OCI-M1 (cell line): ENCODE measurements around the gene TNFRSF8.
"Not testable (repeated sequence)": the region's sequence is repeated elsewhere in the genome, so short reads cannot be mapped to it uniquely, and the experiment has no call there.

ENCODE experiments used
- DNase-seq: peaks from one replicate; lab custom pipeline; 2025; lab: John Stamatoyannopoulos, UW

TNFRSF8 gene

GRCh38 chr1:12063141-12064072, at the start of gene TNFRSF8:
TNFRSF8 (plus strand) TSS chr1:12063303; CDS start chr1:12063599, 296 bp downstream.
- DNase-seq: peak; percentile 74

DNA sequence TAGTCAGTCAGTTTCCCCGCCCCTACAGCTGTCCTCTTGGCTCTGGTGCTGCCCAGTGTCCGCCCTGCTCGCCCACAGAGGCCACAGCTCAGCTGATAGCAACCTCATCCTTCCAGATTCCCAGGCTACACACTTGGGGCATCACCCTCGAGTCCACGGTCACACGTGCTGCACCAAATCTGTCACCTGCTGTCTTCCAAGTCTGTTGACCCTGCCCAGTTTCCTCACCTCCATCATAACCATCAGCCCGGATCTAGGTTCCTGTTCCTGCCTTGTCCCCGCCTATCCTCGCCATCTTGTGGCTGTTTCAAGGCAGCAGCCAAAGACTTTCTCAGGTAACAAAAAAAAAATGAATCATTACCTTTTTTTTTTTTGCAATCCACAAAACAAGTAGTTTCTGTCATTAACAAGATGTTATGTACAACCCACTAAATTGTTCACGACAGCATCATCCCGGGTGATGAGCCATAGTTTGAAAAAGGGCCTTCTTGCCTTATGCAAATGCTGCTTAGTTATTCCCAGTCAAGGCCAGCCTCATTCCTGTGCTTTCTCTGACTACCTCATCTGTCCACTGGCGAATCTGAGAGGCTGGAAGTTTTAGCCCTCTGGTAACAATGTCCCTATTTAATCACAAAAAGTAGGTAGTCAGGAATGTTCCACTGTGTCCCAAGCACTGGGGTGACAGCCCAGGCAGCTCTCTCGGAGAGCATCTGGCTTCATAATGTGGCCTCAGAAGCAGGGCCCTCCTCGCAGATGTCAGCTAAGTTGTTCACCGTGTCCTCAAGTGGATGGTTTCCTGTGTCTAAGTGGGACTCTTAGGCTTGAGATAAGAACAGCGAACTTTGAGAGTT, 48.7 kb upstream of the TNFRSF8 start:
- peak; percentile 52 for DNase-seq

- peak; percentile 69 for DNase-seq
Measured at GRCh38 chr1:12015001-12015491, 48.1 kb upstream of the TNFRSF8 start.

DNA sequence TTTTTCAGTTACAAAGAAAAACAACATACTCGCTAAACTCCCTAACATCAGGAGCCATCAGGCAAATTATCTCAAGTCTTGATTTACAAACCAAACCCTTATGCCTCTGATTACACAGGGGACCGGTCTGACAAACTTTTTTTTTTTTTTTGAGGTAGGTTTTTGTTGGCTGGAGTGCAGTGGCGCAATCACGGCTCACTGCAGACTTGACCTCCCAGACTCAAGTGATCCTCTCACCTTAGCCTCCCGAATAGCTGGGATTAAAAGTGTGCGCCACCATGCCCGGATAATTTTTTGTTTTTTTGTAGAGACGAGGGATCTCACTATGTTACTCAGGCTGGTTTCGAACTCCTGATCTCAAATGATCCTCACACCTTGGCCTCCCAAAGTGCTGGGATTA, 47.6 kb upstream of the TNFRSF8 start:
- DNase-seq: peak; percentile 32

DNA sequence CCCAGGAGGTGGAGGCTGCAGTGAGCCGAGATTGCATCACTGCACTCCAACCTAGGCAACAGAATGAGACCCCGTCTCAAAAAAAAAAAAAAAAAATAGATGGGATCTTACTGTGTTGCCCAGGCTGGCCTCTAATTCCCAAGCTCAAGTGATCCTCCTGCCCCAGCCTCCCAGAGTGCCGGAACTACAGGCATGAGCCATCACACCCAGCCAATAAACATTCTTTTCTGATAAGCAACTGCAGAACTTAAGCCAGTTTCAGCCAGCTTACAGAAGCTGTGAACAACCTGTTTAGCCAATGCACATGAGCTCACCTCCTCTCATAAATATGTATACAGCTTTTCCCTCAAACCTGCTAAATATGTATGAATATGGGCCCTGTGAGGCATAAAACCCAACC, 46.9 kb upstream of the TNFRSF8 start:
- peak; percentile 27 for DNase-seq

DNA sequence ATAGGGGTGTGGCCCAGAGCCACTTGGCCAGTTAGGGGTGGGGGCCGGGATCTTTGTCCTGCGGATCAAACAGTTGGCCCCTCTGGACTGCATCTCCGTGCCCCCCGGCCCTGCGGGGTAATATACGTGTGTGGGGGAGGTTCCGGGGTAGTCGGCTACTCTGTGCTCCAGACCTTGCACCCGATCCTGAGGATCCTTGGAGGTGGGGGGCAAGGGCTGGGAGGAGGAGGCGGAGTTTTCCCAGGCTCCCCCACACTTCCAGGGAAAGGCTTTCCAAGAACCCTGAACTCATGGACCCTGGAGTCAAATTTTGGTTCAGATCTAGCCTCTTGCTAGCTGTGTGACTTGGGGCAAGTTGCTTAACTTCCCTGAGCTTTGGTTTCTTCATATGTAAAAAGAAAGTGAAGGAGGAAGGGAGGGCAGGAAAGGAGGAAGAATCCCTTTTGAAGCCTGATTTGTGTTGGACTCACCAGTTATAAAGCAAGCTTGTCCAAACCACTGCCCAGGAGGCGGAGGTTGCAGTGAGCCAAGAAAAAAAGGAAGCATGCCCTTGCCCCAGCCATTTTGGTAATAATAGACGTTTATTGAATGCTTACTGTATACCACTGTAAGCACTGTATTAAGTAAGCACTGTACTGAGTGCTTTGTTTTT, 43.1 kb upstream of the TNFRSF8 start:
- DNase-seq: peak; percentile 61

DNA sequence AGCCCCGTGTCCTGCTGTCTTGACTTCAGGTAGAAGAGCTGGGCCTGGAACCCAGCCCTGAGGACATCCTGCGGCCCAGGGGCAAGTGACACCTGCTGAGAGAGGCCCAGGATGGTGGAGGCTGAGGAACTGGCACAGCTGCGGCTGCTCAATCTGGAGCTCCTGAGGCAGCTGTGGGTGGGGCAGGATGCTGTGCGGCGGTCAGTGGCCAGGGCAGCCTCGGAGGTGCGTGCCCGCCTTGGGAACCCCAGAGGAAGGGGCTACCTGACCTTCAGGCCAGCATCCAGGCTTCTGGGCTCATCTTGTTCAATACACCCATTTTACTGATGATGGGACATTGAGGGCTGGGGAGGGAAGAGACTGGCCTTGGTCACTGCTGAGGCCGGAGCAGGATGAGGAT, 41.5 kb upstream of the TNFRSF8 start:
- no peak for DNase-seq

GRCh38 chr1:12022036-12022435, 41.1 kb upstream of the TNFRSF8 start:
- no peak for DNase-seq

GRCh38 chr1:12026586-12026985, 36.5 kb upstream of the TNFRSF8 start:
- DNase-seq: no peak

DNA sequence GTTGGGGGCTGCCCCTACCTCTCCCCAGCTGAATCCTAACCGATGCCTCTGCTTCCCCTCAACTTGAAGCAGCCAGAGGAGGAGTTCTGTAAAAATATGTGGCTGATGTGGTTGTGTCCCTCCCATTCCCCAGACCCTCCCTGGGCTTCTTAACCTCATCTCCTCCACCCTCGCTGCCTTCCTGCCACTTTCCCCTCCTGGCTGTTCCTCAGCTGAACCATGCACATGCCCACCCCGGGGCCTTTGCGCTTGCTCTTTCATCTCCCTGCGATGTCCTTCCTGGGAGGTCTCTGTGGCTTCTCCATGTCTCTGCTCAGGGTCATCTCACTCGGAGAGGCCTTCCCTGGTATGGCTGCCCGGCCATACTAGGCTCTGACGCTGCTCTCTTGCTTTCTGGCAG, 34.9 kb upstream of the TNFRSF8 start:
- no peak for DNase-seq

- DNase-seq: no peak
Measured at GRCh38 chr1:12028957-12029511, 34.1 kb upstream of the TNFRSF8 start.

- DNase-seq: no peak
Measured at GRCh38 chr1:12029720-12030339, 33.3 kb upstream of the TNFRSF8 start.

DNA sequence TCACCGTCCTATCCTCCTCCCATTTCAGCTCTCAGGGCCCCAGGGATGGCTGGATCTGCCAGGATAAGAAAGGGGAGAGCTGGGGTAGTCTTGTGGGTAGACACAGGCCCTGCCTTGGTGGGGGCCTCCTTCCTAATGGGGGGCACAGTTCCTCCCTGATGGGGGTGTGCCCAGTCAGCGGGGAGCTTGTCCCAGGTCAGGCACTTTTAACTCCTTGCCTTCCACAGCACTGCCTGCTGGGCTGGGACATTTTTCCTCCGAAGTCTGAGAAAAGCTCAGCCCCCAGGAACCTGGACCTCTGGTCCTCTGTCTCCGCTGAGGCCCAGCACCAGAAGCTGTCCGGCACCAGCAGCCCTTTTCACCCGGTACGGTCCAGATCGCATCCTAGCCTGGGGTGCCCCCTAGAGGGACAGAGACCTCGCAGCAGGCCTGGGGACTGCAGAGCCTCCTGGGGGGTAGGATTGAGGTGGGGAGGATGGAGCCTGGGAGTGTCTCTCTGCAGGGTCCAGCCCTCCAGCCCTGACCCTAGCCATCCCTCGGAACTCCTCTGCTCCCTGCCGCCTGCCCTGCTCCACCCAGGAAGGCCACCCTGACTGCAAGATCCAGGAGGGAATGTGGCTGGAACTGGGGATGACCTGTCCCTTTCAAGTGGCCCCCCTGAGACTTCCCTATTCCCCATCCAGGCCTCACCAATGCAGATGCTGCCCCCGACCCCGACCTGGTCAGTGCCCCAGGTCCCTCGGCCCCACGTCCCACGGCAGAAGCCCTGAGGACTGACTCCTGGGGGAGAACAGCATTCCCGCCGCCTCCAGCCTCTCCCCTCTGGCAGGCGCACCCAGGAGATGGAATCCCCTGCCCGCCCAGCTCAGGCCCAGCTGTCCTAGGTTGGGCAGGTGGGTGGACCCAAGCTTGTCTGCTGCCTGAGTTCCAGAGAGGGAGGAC, 31.8 kb upstream of the TNFRSF8 start:
- DNase-seq: peak; percentile 56

DNA sequence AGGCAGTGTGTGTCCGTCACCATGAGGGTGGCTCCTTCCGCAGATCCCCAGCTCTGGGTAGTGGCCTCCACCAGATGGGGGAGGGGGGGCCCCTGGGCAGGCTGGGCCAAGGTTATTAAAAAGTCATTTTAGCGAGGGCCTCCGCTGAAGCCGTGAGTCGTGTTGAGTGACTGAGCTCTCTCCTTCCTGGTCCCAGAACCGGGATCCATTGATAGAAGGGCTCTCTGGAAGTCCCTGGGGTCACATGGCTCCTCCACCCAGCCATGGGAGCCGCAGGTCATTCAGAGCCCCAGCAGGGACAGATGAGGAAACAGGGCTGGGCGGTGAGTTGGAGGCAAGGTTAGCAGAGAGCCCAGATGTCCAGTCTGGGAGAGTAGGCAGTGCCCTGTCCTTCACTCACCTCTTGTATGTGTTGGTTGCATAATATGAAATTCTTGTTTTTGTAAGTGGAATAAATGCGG, 30.9 kb upstream of the TNFRSF8 start:
- no peak for DNase-seq

- DNase-seq: not testable (repeated sequence)
Measured at GRCh38 chr1:12033441-12033840, 29.7 kb upstream of the TNFRSF8 start.

DNA sequence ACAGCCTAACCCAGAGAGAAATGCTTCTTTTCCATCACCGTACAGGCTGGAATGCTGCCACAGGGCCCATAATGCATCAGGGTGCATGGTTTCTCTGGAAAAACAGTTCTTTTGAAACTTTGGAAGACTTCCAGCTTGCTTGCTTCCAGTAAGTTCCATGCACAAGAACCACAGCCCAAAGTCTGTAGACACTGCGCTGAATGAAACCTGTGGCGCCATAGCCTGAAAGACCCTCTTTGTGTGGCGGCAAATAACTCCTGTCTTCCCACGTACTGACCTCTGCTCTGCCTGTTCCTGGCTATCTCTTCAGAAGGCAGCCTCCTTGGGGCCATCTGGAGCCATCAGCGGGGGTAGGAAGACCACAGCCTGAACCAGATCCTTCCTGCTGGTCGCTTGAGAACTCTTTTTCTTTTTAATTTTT, 28.7 kb upstream of the TNFRSF8 start:
- no peak for DNase-seq

- no peak for DNase-seq
Measured at GRCh38 chr1:12035312-12035711, 27.8 kb upstream of the TNFRSF8 start.

DNA sequence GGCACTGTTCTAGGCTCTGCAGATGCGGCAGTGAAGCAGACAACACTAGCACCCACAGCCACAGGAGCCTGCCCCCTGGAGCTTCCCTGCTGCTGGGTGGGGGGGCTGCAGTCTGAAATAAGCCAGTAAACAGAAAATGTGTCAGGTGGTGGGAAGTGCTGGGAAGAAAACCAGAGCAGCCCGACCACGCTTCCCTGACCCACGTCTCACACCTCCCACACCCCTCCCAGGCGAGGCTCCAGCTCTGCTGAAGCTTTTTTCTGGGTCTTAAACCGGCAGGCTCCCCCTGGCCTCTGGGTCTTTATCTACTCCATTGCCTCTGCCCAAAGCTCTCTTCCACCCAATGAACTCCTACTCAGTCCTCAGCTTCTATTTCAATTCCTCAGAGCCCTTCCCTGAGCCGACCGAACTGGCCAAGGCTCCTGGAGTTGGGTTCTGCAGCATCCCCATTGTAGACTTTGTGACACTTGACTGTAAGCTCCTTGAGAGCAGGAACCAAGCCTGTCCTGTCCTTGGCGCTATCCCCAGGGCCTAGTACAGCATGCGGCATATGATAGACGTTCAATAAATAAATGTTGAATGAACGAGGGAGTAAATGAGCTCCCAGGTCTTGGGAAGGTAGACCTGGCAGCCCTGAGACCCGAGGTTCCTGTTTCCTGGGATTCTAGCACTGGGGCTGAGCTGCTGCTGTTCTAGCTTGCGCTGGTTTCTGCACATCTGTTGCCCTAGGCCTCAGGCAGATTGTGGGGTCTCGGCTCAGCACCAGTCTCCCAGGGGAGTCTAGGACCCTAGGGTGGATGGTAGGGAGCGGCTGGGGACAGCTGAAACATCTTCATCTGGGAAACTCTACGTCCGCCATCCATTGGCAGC, 25.4 kb upstream of the TNFRSF8 start:
- no peak for DNase-seq
